AG10803 (cell line): ENCODE data around the gene CCDC138.

Source experiments
- DNase-seq: peaks from one replicate; pipeline ENCODE4 v3.0.0; 2010; ENCODE audit warnings: low read depth
- H3K4me3 ChIP-seq: 2 replicates; pipeline ENCODE4 v1.5.1; 2011; ENCODE audit warnings: mild to moderate bottlenecking, low read length, control low read depth
- TF ChIP-seq, protein P1 (sequence below): conservative IDR thresholded peaks from 2 replicates; pipeline ENCODE4 v1.5.1; 2011; ENCODE audit warnings: mild to moderate bottlenecking, low read length, control low read depth, inconsistent platforms

The CCDC138 gene

DNA sequence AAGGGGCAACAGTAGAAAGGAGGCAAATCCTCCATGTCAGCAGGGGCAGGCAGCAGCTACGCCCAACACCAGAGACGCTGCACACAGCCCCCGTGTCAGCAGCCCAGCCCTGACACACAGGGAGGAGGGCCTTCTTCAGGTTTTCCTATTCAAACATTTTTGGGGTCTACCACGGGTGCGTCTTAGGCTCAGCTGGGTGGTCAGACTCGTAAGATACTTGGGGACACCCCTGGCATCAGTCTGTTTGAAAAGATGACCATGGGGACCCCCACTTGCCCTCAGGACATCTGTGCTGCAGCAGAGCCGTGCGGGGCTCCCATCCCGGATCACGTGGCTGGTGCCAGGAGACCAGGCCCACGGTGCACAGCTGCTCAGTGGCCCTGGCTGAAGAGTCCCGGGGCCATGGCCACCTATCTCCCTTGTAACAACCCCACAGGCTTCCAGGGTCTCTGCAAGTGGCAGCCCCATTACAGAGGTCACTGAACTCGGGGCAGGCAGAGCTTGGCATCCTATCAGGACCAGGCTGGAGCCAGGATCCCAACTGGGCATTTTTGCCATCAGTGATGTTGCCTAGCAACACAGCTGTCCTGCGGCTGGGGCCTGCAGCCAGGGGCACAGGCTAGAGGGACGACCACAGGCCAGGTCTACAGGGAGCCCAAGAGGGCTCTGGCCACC is 120.0 kb downstream of the CCDC138 start:
- no peak overlapping the region for H3K4me3 ChIP-seq
- TF ChIP-seq, protein P1, sequence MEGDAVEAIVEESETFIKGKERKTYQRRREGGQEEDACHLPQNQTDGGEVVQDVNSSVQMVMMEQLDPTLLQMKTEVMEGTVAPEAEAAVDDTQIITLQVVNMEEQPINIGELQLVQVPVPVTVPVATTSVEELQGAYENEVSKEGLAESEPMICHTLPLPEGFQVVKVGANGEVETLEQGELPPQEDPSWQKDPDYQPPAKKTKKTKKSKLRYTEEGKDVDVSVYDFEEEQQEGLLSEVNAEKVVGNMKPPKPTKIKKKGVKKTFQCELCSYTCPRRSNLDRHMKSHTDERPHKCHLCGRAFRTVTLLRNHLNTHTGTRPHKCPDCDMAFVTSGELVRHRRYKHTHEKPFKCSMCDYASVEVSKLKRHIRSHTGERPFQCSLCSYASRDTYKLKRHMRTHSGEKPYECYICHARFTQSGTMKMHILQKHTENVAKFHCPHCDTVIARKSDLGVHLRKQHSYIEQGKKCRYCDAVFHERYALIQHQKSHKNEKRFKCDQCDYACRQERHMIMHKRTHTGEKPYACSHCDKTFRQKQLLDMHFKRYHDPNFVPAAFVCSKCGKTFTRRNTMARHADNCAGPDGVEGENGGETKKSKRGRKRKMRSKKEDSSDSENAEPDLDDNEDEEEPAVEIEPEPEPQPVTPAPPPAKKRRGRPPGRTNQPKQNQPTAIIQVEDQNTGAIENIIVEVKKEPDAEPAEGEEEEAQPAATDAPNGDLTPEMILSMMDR: no peak
- no peak for DNase-seq

GRCh38 chr2:108907822-108908712 is 121.5 kb downstream of the CCDC138 start:
- no peak for DNase-seq
- H3K4me3 ChIP-seq: no peak overlapping the region
- TF ChIP-seq, protein P1: no peak

GRCh38 chr2:108908713-108909070 is 122.1 kb downstream of the CCDC138 start:
- no peak overlapping the region for H3K4me3 ChIP-seq
- TF ChIP-seq, protein P1: no peak
- DNase-seq: no peak

GRCh38 chr2:108909275-108909823 is 122.8 kb downstream of the CCDC138 start:
- TF ChIP-seq, protein P1: no peak
- no peak for DNase-seq
- H3K4me3 ChIP-seq: no peak overlapping the region

DNA sequence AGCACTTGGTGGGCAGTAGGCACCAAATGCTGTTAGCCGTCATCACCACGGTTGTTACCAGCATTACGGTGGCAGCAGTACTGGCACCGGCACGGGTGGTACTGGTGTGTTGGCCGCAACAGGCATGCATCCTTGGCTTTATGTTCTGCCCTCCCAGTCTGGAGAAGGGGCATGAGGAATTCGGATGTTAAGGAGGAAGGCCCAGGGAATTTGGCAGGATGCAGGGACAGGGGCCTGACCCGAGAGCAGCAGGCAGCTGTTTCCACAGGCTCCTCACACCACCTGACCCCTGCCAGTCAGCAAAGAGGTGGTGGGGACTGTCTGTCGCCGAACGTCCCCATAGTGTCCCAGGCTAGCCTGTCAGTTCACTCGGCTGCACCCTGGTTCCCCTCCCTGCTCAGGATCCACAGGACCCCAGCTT is 123.5 kb downstream of the CCDC138 start:
- DNase-seq: no peak
- H3K4me3 ChIP-seq: no peak overlapping the region
- TF ChIP-seq, protein P1: no peak

GRCh38 chr2:108910541-108911396 is 124.2 kb downstream of the CCDC138 start:
- DNase-seq: no peak
- TF ChIP-seq, protein P1: no peak
- H3K4me3 ChIP-seq: no peak overlapping the region
